GM12891 (cell line): ENCODE data around the gene EGLN1.

Experiments used
- DNase-seq: peaks from one replicate; pipeline ENCODE4 v3.0.0; 2011; ENCODE audit warnings: low spot score; ENCODE audit not compliant: insufficient read length
- FAIRE-seq: peaks from 2 replicates; lab custom pipeline; 2011; peaks lifted over from hg19 to GRCh38; lab: Jason Lieb, UNC
- PAX5 ChIP-seq: IDR thresholded peaks from 2 replicates; pipeline ENCODE4 v1.6.1; 2011; ENCODE audit warnings: low read length, moderate library complexity, mild to moderate bottlenecking; ENCODE audit not compliant: insufficient read depth, severe bottlenecking
- POLR2A ChIP-seq: IDR thresholded peaks from 2 replicates; pipeline ENCODE4 v1.6.1; 2011; ENCODE audit warnings: low read depth, low read length, control low read depth
- POLR2AphosphoS5 ChIP-seq: IDR thresholded peaks from 2 replicates; pipeline ENCODE4 v1.6.1; 2011; ENCODE audit warnings: low read depth, low read length, control low read depth
- POU2F2 ChIP-seq: IDR thresholded peaks from 2 replicates; pipeline ENCODE4 v1.6.1; 2011; ENCODE audit warnings: low read depth, mild to moderate bottlenecking, control low read depth, low read length, moderate library complexity
- SPI1 ChIP-seq: IDR thresholded peaks from 2 replicates; pipeline ENCODE4 v1.6.1; 2011; ENCODE audit warnings: low read depth, low read length, control low read depth
- TAF1 ChIP-seq: IDR thresholded peaks from 2 replicates; pipeline ENCODE4 v1.6.1; 2011; ENCODE audit warnings: low read depth, low read length, control low read depth

EGLN1 gene

GRCh38 chr1:231397886-231398671 lies 24.0 kb downstream of the EGLN1 start:
- DNase-seq (no peak), FAIRE-seq (no peak)
- TF ChIP-seq PAX5 (no peak), POLR2A (no peak), POU2F2 (no peak), SPI1 (no peak), TAF1 (no peak), POLR2AphosphoS5 (no peak)

GRCh38 chr1:231396643-231397042 lies 25.4 kb downstream of the EGLN1 start:
- DNase-seq (no peak), FAIRE-seq (no peak)
- TF ChIP-seq POU2F2 (no peak), SPI1 (no peak), PAX5 (no peak), POLR2A (no peak), POLR2AphosphoS5 (no peak), TAF1 (no peak)

- TF ChIP-seq POU2F2: no peak
- no peak for TF ChIP-seq POLR2AphosphoS5
- DNase-seq (no peak), FAIRE-seq (no peak)
These were observed 26.1 kb downstream of the EGLN1 start for GRCh38 chr1:231395998-231396390.

- DNase-seq (no peak), FAIRE-seq (no peak)
- TF ChIP-seq SPI1: no peak
- no peak for TF ChIP-seq POLR2A
- TF ChIP-seq POLR2AphosphoS5: no peak
- TF ChIP-seq PAX5: no peak
- no peak for TF ChIP-seq TAF1
- no peak for TF ChIP-seq POU2F2
These were observed 26.8 kb downstream of the EGLN1 start for GRCh38 chr1:231395076-231395997.

GRCh38 chr1:231393668-231394067 lies 28.4 kb downstream of the EGLN1 start:
- TF ChIP-seq POU2F2: no peak
- TF ChIP-seq PAX5: no peak
- TF ChIP-seq POLR2AphosphoS5: no peak
- no peak for TF ChIP-seq TAF1
- TF ChIP-seq SPI1: no peak
- TF ChIP-seq POLR2A: no peak
- no peak for DNase-seq
- FAIRE-seq: no peak

- TF ChIP-seq TAF1 (no peak), POLR2AphosphoS5 (no peak), POU2F2 (no peak), POLR2A (no peak), PAX5 (no peak), SPI1 (no peak)
These were observed 29.5 kb downstream of the EGLN1 start for GRCh38 chr1:231392389-231393131.

GRCh38 chr1:231390071-231390470 lies 32.0 kb downstream of the EGLN1 start:
- TF ChIP-seq PAX5 (no peak), POLR2AphosphoS5 (no peak), TAF1 (no peak), POU2F2 (no peak)
- FAIRE-seq (no peak), DNase-seq (no peak)

More at GRCh38 chr1:231392389-231393131, 29.5 kb downstream of the EGLN1 start:
- FAIRE-seq: no peak
- no peak for DNase-seq

- no peak for DNase-seq
- no peak for TF ChIP-seq POLR2A
- TF ChIP-seq POU2F2: no peak
- TF ChIP-seq PAX5: no peak
- no peak for TF ChIP-seq POLR2AphosphoS5
- TF ChIP-seq SPI1: no peak
- TF ChIP-seq TAF1: no peak
- FAIRE-seq: no peak
These were observed 34.1 kb downstream of the EGLN1 start for GRCh38 chr1:231387770-231388669.

GRCh38 chr1:231386466-231386865 lies 35.6 kb downstream of the EGLN1 start:
- FAIRE-seq (no peak), DNase-seq (no peak)
- no peak for TF ChIP-seq SPI1
- no peak for TF ChIP-seq PAX5
- no peak for TF ChIP-seq POLR2AphosphoS5
- TF ChIP-seq POLR2A: no peak
- no peak for TF ChIP-seq POU2F2
- no peak for TF ChIP-seq TAF1
